Hematopoietic multipotent progenitor cell treated with erythropoietin and hydrocortisone succinate and interleukin-3 and kit ligand, for 6 days (in vitro differentiated cells): ENCODE measurements around the gene GFOD2.
A peak's percentile ranks its signal among the peaks of the same experiment; 100 is the strongest.

ENCODE experiments used
- DNase-seq: peaks from one replicate; pipeline ENCODE4 v3.0.0-alpha.2; 2015

Gene GFOD2

GRCh38 chr16:67668495-67669157 lies 50.5 kb downstream of the GFOD2 start:
- DNase-seq = peak; percentile 54

GRCh38 chr16:67667817-67668494 lies 51.2 kb downstream of the GFOD2 start:
- peak; percentile 98 for DNase-seq

GRCh38 chr16:67667453-67667816 lies 51.7 kb downstream of the GFOD2 start:
- no peak for DNase-seq

GRCh38 chr16:67666559-67667452 lies 52.3 kb downstream of the GFOD2 start, which contains the start of the genes C16orf86 and ENKD1:
C16orf86 (plus strand) TSS chr16:67666814; CDS start chr16:67666971, 157 bp downstream.
ENKD1 (minus strand) TSS chr16:67666750; CDS start chr16:67666442, 308 bp downstream.
- DNase-seq = peak; percentile 94

- peak; percentile 43 for DNase-seq
Measured at GRCh38 chr16:67666032-67666551, 53.0 kb downstream of the GFOD2 start.

DNA sequence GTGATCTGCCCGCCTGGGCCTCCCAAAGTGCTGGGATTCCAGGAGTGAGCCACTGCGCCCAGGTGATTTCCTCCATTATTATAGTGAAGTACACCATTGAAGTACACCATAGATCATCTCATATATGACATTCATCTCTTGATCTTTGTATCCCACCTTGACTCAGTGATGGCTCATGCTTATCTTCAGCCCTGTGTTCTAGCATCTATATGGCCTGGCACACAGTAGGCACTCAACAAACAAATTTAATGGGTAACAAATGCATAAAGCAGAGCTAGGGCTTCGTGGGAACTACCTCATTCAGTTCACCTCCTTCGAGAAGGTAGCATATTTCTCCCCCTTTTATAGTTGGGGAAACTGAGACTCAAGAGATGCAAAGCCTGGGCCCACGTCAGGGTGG lies 53.5 kb downstream of the GFOD2 start:
- no peak for DNase-seq

GRCh38 chr16:67664871-67665270 lies 54.2 kb downstream of the GFOD2 start:
- DNase-seq = no peak

GRCh38 chr16:67664258-67664657 lies 54.9 kb downstream of the GFOD2 start:
- DNase-seq = no peak

GRCh38 chr16:67663877-67664222 lies 55.3 kb downstream of the GFOD2 start:
- no peak for DNase-seq

DNA sequence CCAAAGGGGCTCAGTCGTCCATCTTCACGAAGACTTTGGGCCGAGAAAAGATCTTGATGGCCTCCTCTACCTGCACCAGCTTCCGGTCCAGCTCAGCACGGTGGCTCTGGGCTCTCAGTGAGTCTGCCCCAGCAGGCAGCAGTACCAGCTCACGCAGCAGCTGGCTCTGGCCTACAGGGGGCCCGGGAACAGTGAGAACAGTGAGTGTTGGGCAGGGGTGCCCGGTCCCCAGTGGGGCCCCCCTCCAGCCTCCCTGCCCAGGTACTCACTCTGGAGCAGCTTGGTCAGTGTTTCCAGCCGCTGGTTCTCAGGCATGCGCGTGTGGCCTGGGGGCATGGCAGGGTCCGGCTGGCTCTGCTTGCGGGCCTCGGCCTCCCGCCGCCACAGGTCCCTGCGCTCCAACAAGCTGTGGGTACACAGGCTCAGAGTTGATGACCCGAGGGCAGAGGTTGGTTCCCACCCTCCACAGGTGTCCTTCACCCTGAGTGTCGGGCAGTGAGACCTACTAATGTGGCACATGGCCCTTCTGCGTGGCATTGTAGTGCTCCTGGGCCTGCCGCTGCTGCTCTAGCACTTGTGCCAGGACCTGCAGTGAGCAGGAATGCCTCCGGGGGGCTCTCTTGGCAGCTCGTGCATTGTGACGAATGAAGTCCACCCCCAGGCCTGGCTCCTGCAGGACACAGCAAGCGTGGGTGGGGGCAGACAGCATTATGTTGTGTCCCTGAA lies 55.8 kb downstream of the GFOD2 start:
- peak; percentile 71 for DNase-seq

DNA sequence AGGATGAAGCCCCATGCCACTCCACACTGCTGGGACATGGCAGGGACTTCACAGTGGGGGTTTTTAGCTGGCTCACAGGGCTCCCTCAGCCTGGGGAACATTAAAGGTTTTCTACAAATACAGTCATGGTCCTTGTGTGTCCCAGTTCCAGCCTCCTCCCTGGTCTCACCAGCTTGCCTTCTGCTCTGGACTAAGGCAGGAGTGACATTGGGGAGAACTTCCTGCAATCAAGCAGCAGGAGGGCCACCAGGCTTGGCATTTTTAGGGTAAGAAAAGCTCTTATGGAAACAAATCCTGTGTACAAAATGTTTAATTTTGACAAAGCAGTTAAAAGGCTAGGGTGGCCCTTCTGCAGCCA lies 56.5 kb downstream of the GFOD2 start:
- DNase-seq = no peak

- DNase-seq = no peak
Measured at GRCh38 chr16:67661886-67662652, 57.0 kb downstream of the GFOD2 start.

DNA sequence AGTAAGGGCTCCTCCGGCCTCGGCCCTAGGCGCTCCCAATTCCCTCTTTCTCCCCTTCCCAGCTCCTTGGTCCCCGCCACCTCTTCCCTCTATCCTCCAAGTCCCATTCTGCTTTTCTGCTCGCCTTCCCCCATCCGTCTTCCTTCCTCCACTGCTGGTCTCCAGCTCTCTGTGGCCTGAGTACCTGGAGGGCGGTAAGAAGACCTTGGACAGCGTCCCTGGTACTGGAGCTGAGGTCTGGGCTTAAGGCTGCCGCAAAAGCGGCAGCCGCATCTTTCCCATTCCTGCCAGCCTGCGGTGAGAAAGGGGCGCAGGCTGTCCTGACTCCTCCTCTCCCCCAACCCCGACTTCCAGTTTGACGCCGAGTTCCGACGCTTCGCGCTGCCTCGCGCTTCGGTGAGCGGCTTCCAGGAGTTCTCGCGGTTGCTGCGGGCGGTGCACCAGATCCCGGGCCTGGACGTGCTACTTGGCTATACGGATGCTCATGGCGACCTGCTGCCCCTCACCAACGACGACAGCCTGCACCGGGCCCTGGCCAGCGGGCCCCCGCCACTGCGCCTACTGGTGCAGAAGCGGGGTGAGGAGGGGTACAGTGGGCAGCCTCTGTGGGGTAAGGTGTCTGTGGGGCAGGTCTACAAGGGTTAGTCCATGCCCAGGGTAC lies 57.9 kb downstream of the GFOD2 start:
- peak; percentile 59 for DNase-seq

DNA sequence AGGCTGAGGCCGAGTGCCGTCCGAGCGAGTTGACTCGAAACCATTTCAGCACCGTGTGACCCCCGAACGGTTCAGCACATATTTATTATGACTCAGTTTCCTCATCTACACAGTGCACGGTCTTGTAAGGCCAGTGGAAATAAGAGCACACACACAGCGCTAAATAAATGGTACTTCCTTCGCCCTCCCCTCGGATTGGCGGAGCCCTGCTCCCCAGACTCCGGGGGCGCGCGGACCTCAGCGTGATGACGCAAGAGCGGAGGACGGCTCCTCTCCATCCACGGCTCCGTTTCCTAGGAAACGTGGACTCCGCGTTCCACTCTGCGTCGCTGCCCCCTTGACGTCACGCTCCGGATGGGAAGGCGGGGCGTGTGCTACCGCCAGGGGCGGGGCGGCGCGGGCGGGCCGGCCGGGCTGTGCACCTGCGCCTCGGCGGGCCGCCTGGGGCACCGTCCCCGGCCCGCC lies 58.5 kb downstream of the GFOD2 start, which contains the start of gene PARD6A:
Gene PARD6A (plus strand): TSS at position 397 of the 465 bp plus-strand sequence. CDS start 79 bp downstream, outside the sequence.
- peak; percentile 99 for DNase-seq

DNA sequence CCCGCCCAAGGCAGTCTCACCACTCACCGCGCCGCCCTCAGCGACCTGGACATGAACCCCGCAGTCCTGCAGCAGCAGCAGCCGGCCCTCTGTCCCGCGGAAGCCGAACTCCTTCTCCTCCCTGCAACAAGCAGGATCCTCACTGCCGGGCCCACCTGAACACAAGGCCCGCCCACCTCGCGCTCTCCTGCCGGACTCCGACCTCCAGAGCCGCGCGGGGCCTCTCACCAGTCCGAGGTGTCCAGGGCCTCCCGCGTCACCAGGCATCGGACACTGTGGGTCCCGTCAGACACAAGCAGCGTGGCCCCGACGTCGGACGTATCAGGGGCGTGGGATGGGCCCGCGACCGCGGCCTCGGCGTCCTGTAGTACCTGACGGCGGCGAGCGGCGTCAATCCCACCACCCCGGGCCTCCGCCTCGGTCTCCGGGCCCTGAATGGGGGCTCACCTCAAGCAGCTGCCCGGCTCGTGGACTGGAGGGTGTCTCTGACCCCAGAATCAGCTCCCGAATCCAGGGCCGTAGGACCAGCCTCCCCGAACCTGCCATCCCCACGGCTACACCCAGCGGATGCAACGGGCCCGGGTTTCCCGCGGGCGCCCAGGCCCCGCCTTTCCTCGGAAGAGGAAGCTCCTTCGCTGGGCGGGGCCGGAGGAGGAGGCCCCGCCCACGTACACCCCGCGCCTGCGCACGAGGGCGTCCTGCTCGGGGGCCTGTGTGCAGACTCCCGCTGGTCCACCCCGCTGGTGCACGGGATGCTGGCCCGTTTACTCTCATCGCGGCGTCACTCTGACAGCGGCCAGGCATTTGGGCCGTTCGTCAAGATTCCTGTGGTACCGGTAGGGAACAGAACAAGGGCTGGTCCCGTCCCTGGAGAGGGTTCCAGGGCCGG lies 59.2 kb downstream of the GFOD2 start, which contains the start of gene ACD:
Gene ACD (minus strand): TSS at position 586 of the 889 bp plus-strand sequence. CDS start 40 bp downstream, at position 546.
- peak; percentile 93 for DNase-seq

- peak; percentile 42 for DNase-seq
Measured at GRCh38 chr16:67658849-67659674, 60.1 kb downstream of the GFOD2 start.

GRCh38 chr16:67657751-67658518 lies 61.2 kb downstream of the GFOD2 start:
- DNase-seq = no peak

GRCh38 chr16:67657017-67657608 lies 62.0 kb downstream of the GFOD2 start:
- no peak for DNase-seq
